Fibroblast of the conjunctiva (primary cell): Measurements from ENCODE around the gene METAP2.
"Not testable (repeated sequence)": the region's sequence is repeated elsewhere in the genome, so short reads cannot be mapped to it uniquely, and the experiment has no call there.

ENCODE experiments used
- DNase-seq: peaks from one replicate; pipeline ENCODE4 v3.0.0-alpha.2; 2010; ENCODE audit warnings: low read depth

The METAP2 gene

GRCh38 chr12:95473884-95474659, at the start of gene METAP2:
METAP2 (plus strand) TSS chr12:95474152; CDS start chr12:95474180, 28 bp downstream.
- DNase-seq = peak; percentile 96

GRCh38 chr12:95424271-95424994, 49.5 kb upstream of the METAP2 start:
- DNase-seq = no peak

GRCh38 chr12:95429172-95429510, 44.8 kb upstream of the METAP2 start:
- no peak for DNase-seq

- DNase-seq = no peak
Measured at GRCh38 chr12:95431120-95431519, 42.8 kb upstream of the METAP2 start.

- no peak for DNase-seq
Measured at GRCh38 chr12:95435355-95435754, 38.6 kb upstream of the METAP2 start.

- DNase-seq = no peak
Measured at GRCh38 chr12:95437565-95437964, 36.4 kb upstream of the METAP2 start.

- DNase-seq = no peak
Measured at GRCh38 chr12:95439461-95440230, 34.3 kb upstream of the METAP2 start.

GRCh38 chr12:95440401-95440800, 33.6 kb upstream of the METAP2 start:
- DNase-seq = no peak

GRCh38 chr12:95443459-95443858, 30.5 kb upstream of the METAP2 start:
- no peak for DNase-seq

GRCh38 chr12:95445099-95445498, 28.9 kb upstream of the METAP2 start:
- DNase-seq = not testable (repeated sequence)

- DNase-seq = no peak
Measured at GRCh38 chr12:95445884-95446505, 28.0 kb upstream of the METAP2 start.

- no peak for DNase-seq
Measured at GRCh38 chr12:95446506-95446900, 27.4 kb upstream of the METAP2 start.

GRCh38 chr12:95449656-95450055, 24.3 kb upstream of the METAP2 start:
- not testable (repeated sequence) for DNase-seq

- DNase-seq = not testable (repeated sequence)
Measured at GRCh38 chr12:95452501-95452900, 21.5 kb upstream of the METAP2 start.

- not testable (repeated sequence) for DNase-seq
Measured at GRCh38 chr12:95453881-95454280, 20.1 kb upstream of the METAP2 start.

GRCh38 chr12:95454780-95455215, 19.2 kb upstream of the METAP2 start:
- DNase-seq = not testable (repeated sequence)

- DNase-seq = not testable (repeated sequence)
Measured at GRCh38 chr12:95457605-95458004, 16.3 kb upstream of the METAP2 start.

- DNase-seq = no peak
Measured at GRCh38 chr12:95458761-95459160, 15.2 kb upstream of the METAP2 start.

GRCh38 chr12:95459310-95459709, 14.6 kb upstream of the METAP2 start:
- DNase-seq = no peak

GRCh38 chr12:95460105-95460504, 13.8 kb upstream of the METAP2 start:
- DNase-seq = no peak

GRCh38 chr12:95460896-95461295, 13.1 kb upstream of the METAP2 start:
- DNase-seq = no peak

GRCh38 chr12:95462081-95462480, 11.9 kb upstream of the METAP2 start:
- DNase-seq = no peak
